ENCODE results near the gene SLC45A1. TPM values are rescaled to one million over a fixed set of nuclear protein-coding genes. Genes with fewer than 3 reads are reported as not detected.

SLC45A1 gene
- total and polyA plus RNA-seq, 2 of the 4 experiments (the other 2 are of a cell fraction) = 0.72 to 3.9 TPM

GRCh38 chr1:8352886-8353785, 35.2 kb downstream of the SLC45A1 start:
- no peak overlapping the region for H3K23ac ChIP-seq (ENCODE audit: low read depth, low read length)
- no peak overlapping the region for H2BK120ac ChIP-seq (ENCODE audit: low read depth, low read length)
- no peak overlapping the region for H4K91ac ChIP-seq (ENCODE audit: insufficient read depth, low read depth, low read length)
- no peak overlapping the region for H4K5ac ChIP-seq (ENCODE audit: low read depth, low read length)
- peaks cover 3% of the 10 kb centered on the region; the same call in 1 of the 2 replicates for H3K9me1 ChIP-seq (ENCODE audit: insufficient read depth, low read length)
- peak overlapping the region; percentile 53; the same call in 1 of the 2 replicates for H2AK5ac ChIP-seq (ENCODE audit: low read depth, low read length)
- no peak overlapping the region for H3K14ac ChIP-seq (replicated peaks; ENCODE audit: low read depth, low read length)
- H3K79me1 ChIP-seq (ENCODE audit: low read depth in 1 of 2, low read length in 2 of 2) = peaks cover 23 to 47% of the 10 kb centered on the region in 2 experiments
- H4K20me1 ChIP-seq (ENCODE audit: insufficient read depth, low read length) = peaks cover 27% of the 10 kb centered on the region; the same call in 1 of the 2 replicates
- peaks cover 54% of the 10 kb centered on the region for H3K36me3 ChIP-seq (ENCODE audit: control insufficient read depth, insufficient read depth, low read length)
- ChIA-PET CTCF (no interaction called here), POLR2A (ENCODE audit: unreplicated experiment) (no interaction called here)
- DNase-seq (no peak), ATAC-seq (ENCODE audit: low read depth) (no peak)
- H4K8ac ChIP-seq (ENCODE audit: low read depth in 2 of 2, low read length in 2 of 2) = 0 out of 4 replicates have a peak overlapping the region, but pooled peaks of 1 of the 2 experiments have one; percentile 10
- no peak overlapping the region for H3K4me3 ChIP-seq (ENCODE audit: insufficient read depth, low read depth, low read length)
- WGBS, 2 experiments (ENCODE audit: extremely low coverage in 2 of 2, insufficient read length in 1 of 2) = 72% methylated on average over 8 of the region's 21 CpGs; no CpG with 5 or more reads in 1 of the 2 experiments
- no peak overlapping the region for H3K4ac ChIP-seq (ENCODE audit: low read depth, low read length)
- no peak overlapping the region for H2AK9ac ChIP-seq (replicated peaks; ENCODE audit: low read depth, low read length, poor library complexity)
- no peak overlapping the region for H3K4me2 ChIP-seq (ENCODE audit: low read depth, low read length)
- H3K27me3 ChIP-seq (ENCODE audit: control insufficient read depth, insufficient read depth, low read length) = no peaks in the 10 kb centered on the region
- H3K18ac ChIP-seq (ENCODE audit: low read depth, low read length) = no peak overlapping the region
- peaks cover 13% of the 10 kb centered on the region for H3K4me1 ChIP-seq (ENCODE audit: control insufficient read depth, insufficient read depth, low read length)
- no peak overlapping the region for H2BK15ac ChIP-seq (ENCODE audit: low read depth, low read length)
- dilution Hi-C loops (cut with HindIII; ENCODE audit: low sequenced_read_pairs, unreplicated experiment) (no loop called here), intact Hi-C loops (cut with micrococcal nuclease) (no loop called here), in situ Hi-C loops (cut with MboI; ENCODE audit: low sequenced_read_pairs) (loop anchor here (5.0 kb wide), 1 partner anchor 376 kb away; no protein-coding TSS in a partner anchor)
- no peak overlapping the region for H3K9ac ChIP-seq (ENCODE audit: low read depth, low read length)
- no peaks in the 10 kb centered on the region for H3K9me3 ChIP-seq (ENCODE audit: control insufficient read depth, insufficient read depth, low read length)
- no peak overlapping the region for H2AFZ ChIP-seq (replicated peaks; ENCODE audit: low read length, poor library complexity)
- BruUV-seq (replicated peaks) = no TSS peak
- no peak overlapping the region for H2BK5ac ChIP-seq (ENCODE audit: low read depth, low read length, poor library complexity, severe bottlenecking)
- H2BK20ac ChIP-seq (ENCODE audit: low read depth, low read length) = no peak overlapping the region
- no peak overlapping the region for H3K56ac ChIP-seq (ENCODE audit: extremely low read depth, insufficient read depth, low read length)
- H3K27ac ChIP-seq (ENCODE audit: insufficient read depth, low read length) = no peak overlapping the region
- TF ChIP-seq CHD1 (IDR thresholded peaks at IDR 0.05; ENCODE audit: low read depth, low read length) (no peak), POLR2A (IDR thresholded peaks at IDR 0.05; ENCODE audit: low read depth, low read length) (no peak), USF2 (IDR thresholded peaks at IDR 0.05; ENCODE audit: low read depth, low read length) (no peak), RCOR1 (IDR thresholded peaks at IDR 0.05; ENCODE audit: insufficient replicate concordance, low read length) (no peak), SMC3 (IDR thresholded peaks at IDR 0.05; ENCODE audit: low read depth, low read length) (no peak), RAD21 (IDR thresholded peaks at IDR 0.05; ENCODE audit: low read length) (no peak), RFX5 (IDR thresholded peaks at IDR 0.05; ENCODE audit: low read depth, low read length) (no peak), MXI1 (IDR thresholded peaks at IDR 0.05; ENCODE audit: borderline replicate concordance, low read depth, low read length) (no peak), BHLHE40 (IDR thresholded peaks at IDR 0.05; ENCODE audit: low read depth, low read length) (no peak), MAZ (IDR thresholded peaks at IDR 0.05; ENCODE audit: borderline replicate concordance, low read depth, low read length) (no peak), MAFK (IDR thresholded peaks at IDR 0.05; ENCODE audit: low read depth, low read length) (no peak), FOS (IDR thresholded peaks at IDR 0.05; ENCODE audit: low read depth, low read length) (no peak), NFE2L2 (IDR thresholded peaks at IDR 0.05; ENCODE audit: low read depth, low read length) (no peak), CTCF (conservative IDR thresholded peaks at IDR 0.05; ENCODE audit: low read depth, low read length) (no peak)

Data from IMR-90 (cell line).